ENCODE measurements around the gene SURF1.
"Not testable (repeated sequence)": the region's sequence is repeated elsewhere in the genome, so short reads cannot be mapped to it uniquely, and the experiment has no call there.

Gene SURF1

DNA sequence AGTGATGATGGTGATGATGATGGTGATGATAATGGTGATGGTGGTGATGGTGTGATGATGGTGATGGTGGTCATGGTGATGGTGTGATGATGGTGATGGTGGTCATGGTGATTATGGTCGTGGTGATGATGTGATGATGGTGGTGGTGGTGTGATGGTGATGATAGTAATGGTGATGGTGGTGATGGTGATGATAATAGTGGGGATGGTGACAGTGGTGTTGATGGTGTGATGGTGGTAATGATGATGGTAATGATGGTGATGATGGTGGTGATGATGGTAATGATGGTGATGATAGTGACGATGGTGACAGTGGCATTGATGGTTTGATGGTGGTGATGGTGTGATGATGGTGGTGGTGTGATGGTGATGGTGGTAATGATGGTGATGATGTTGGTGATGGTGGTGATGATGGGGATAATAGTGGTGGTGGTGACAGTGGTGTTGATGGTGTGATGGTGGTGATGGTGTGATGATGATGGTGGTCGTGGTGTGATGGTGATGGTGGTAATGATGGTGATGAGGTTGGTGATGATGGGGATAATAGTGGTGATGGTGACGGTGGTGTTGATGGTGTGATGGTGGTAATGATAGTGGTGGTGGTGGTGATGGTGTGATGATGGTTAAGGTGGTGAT is 26.3 kb upstream of the SURF1 start:
- DNase-seq, result no peak

DNA sequence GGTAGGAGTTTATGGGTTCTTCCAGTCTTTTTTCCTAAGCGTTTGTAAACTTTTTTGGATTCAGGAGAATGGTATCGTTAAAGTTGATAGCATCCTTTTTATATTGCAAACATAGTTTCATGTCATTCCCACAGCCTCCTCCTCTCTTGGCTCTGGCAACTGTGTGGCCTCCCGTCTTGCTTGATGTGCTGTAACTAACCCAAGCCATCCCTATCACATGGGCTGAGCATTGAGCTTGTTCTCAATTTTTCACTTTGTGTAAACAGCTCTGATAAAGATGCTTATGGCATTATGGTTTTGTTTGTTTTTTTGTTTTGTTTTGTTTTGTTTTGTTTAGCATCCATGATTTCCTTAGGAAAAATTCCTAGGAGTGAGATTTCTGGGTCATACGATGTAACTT is 24.4 kb upstream of the SURF1 start:
- DNase-seq, result no peak

DNA sequence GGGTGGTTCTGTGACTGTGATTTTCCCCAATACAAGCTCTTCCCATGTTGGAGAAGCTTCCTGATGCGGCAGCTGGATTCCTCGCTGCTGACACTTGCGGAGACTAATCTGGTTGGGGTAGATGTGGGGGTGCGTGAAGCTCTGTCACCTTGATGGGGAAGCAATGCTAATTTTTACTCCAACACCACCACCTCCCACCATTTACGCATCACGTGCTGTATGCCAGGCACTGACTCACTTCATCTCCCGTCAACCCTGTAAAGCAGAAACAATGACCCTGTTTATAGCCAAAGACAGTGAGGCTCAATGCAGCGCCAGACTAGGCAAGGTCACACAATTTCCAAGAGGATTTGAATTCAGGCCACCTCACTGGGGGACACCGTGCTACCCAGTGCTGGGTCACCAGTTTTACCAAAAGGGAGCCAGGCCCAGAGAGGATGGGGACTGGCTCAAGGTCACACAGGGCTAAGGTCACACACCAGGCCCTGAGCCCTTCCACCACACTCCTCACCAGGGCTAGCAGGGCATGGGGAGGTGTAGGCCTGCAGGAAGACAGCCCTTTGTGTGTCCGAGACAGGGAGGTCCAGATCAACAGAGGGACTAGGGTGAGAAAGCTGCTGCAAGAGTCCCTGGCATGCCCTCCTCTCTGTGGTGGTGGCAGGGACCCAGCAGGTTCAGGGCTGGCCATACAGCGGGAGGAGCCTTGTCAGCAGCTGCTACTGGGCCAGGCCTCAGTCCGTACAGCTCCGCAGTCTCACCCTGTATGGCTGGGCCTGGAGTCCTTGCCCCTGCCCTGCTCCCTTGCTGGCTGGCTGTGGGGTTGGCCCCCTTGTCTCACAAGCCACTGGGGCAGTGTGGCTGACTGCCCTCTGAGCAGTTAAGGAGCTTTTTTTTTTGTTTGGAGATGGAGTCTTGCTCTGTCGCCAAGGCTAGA is 23.1 kb upstream of the SURF1 start:
- no peak for DNase-seq

DNA sequence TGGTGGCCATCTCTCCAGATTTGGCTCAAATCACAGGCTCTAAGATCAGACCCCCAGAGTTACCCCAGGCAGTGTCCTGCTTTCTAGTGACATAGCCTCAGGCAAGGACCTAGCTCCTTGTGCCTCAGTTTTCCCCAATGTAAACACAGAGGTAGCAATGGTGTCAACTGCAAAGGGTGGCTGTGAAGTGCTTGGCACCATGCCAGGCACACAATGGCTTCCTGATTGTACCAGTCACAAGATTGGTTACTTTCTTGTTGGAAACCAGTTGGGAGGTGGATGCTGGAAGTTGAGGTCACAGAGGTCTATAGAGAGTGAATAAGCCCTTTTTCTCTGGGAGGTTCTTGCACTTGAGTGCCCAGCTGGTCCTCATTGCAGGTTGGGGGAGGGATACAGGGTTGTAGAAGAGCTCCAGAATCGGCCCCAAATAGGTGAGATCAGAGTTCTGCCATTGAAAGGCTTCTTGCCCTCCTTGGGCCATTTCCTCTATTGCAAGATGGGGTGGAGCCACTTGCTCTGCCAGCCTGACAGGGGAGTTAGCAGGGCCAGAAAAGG is 22.2 kb upstream of the SURF1 start:
- no peak for DNase-seq

DNA sequence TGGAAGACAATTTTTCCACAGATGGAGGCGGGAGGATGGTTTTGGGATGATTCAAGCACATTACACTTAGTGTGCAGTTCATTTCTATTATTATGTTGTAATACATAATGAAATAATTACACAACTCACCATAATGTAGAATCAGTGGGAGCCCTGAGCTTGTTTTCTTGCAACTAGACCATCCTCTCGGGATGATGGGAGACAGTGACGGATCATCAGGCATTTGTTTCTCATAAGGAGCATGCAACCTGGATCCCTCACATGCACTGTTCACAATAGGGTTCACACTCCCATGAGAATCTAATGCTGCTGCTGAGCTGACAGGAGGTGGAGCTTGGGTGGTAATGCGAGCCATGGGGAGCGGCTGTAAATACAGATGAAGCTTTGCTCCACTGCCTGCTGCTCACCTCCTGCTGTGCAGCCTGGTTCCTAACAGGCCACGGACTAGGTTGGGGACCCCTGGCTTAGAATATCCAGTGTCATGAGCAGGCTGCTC is 21.5 kb upstream of the SURF1 start:
- no peak for DNase-seq

DNA sequence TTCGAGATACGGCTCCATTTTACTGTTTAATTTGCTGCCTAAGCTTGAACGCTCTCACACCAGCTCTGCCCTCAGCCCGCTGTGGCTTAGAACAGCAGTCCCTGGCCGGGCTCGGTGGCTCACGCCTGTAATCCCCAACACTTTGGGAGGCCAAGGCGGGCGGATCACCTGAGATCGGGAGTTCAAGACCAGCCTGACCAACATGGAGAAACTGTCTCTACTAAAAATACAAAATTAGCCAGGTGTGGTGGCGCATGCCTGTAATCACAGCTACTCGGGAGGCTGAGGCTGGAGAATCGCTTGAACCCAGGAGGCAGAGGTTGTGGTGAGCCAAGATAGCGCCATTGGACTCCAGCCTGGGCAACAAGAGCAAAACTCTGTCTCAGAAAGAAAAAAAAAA is 21.0 kb upstream of the SURF1 start:
- not testable (repeated sequence) for DNase-seq

DNA sequence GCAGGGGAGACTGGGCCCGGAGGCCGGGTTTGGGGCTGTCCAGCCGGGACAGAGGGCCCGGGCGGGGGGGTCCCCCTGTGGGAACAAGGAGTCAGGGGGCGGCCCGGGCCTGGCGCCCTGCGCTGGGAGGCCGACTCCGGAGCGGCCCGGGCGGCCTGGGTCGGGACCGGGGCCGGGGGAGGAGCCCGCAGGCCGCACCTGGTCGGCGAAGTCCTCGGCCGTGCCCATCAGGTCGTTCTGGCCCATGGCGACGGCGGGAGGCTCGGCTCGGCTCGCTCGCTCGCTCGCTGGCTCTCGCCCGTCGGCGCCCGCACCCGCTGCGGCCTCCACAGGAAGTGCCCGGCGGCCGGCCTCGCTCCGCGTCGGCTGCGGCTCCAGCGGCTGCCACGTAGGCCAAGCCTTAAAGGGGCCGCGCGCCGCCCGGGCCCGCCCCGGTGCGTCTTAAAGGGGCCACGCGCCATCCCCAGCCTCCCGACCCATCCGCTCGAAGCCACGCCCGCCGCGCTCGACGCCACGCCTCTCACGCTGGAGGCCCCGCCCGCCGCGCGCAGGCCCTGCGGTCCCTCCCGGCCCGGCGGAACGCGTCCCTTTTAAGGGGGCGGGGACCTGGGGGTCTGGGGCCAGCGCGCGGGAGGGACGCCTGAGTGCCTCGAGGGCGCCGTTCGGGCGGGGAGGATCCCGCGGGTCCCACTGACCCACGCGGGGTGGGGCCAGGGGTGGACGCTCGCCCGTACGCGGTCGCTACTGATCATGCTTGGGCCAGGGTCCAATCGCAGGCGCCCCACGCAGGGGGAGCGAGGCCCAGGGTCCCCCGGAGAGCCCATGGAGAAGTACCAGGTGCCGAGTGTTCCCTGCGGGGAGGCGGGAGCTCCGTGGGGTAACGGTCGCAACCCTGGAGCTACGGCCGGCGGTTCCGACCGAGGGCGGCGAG is 19.7 kb upstream of the SURF1 start, which contains the start of the genes STKLD1 and SURF4:
TSS of gene STKLD1 (plus strand) at position 643 of the 931 bp plus-strand sequence. CDS start at position 751, 108 bp downstream.
TSS of gene SURF4 (minus strand) at position 337 of the 931 bp plus-strand sequence. CDS start at position 246, 91 bp downstream.
- peak; percentile 80 for DNase-seq

DNA sequence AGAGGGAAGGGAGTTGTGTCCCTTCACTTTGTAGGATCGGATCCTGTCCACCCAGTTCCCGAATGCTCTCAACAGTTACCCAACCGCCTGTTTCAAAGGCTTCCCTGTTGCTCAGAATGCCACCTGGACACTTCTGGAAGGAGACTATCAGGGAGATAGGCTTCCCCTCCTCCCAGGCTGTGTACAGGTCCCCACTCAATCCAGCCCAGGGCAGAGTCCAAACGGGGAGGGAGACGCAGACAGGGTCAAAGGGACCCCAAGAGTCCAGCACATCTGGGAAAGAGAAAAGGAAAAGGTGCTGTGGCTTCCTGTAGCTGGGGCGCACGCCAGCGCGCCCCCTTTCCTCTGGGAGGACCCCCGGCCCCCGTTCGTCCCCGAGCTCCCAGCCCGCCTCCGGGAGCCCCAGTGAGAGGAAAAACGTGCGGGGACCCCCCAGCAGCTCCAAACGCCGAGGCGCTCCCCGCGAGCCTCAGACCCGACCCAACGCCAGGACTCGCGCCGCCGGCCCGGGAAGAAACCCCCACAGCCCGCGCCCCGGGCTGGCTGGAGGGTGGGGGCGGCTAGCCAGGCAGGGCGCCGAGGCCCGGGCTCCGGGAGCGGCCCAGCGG is 18.9 kb upstream of the SURF1 start:
- no peak for DNase-seq

DNA sequence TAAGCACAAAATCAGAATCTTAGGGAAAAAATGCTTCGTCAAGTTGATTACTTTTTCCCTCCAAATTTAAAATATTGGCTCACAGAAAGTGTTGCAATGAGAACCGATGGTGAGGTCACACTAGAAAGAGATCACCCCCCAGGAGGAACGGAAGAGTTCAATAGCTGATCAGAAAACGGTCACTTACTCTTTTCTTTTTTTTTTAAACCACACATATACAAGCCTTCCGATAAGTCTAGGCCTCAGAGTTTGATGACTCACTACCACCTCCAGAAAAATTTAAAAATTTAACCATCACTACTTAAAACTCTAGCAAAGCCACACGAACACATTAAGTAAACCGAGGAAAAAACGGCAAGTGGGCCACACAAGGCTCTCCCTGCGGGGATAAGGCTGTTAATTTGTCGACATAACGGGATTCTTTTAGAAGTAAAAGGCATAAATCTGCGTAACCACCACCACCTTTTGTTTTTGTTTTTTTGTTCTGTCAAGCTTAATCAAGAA is 18.4 kb upstream of the SURF1 start:
- no peak for DNase-seq

DNA sequence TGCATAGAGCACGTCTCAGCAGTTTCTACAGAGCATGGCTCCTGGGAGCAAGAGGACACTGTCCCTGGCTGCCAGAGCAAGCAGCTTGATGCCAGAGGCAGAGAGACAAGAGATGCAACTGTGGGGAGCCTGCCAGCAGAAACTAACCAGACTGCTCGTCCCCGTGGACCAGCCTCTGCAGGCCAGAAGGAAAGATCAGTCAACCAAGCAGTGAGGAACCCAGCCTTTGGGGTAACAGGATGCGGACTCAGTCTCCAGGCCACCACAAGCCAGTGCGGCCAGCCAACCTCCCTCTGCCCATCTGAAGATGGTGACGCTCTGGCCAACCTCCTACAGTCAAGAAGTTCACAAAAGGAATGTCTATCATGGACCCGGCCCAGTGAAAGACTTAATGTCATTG is 15.9 kb upstream of the SURF1 start:
- no peak for DNase-seq

DNA sequence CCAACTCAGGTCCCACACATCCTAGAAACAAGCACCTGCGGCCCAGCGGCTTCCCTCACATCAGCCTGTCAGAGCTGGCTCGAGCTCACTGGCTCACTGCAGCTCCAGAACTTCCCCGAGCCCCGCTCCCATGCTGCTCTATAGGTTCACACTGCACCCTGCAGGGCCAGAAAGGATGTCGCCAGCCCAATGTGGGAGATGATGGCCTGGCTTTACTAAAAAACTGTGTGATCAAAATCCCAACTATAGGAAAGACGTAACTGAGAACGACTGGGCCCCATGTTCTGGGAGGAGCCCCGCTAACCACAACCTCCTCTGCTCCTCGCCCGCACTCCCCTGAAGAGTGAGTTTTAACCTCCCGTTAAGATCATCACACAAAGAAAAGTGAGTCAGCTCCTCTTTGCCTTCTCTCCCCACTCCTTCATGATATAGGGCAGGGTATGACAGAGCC is 15.0 kb upstream of the SURF1 start:
- DNase-seq, result no peak

DNA sequence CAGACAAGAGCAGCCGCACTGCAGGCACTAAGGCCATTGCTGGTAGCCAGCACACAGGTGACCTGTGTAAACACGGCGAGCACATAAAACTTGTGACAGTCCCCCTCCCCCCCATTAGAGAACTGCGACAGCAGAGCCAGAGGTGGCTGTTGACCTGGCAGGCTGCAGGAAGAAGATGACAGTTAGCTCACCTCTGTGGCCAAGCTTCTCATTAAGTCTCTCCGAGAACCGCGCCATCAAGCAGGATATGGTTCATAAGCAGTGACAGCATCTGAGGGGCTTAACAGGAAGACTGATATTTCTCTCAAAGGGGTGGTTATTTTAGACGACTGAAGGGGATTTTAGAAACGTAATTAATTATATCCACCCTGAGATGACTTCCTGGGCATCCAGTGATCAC is 14.4 kb upstream of the SURF1 start:
- no peak for DNase-seq

DNA sequence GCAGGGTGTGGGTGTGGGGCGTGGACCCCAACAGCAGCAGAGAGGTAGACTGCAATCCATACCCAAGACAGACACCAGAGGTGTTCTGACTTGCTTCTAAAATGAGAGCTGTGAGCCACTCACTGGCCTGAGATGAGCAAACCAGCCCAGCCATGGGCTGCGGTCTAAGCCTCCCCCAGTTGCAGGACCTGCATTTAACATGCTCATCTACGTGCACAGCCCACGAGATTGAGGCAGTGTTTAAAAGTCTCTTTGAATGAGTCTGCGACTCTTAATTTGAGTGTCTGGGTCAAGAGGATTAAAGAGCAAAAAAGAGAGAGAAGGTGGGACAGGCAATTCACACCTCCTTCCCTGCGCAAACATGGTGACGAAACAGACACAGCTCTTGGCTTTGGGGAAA is 13.6 kb upstream of the SURF1 start:
- DNase-seq, result no peak

DNA sequence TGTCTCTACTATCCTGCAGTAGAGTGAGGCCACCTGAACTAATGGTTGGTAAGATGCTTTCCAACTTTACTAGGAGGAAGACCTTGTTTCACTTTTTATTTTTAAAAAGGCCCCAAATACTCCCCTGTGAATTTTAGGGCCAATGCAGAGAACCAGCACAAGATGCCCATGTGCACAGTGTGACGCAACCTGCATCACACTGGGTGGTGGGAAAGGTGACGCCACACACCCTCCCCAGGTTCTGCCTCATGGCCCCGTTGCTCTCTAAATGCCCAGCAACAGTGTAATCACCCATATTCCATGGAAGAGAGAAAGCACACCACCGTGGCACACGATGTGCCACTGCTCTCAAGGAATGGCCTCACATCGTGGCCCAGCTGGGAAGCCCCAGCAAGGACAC is 13.1 kb upstream of the SURF1 start:
- no peak for DNase-seq

DNA sequence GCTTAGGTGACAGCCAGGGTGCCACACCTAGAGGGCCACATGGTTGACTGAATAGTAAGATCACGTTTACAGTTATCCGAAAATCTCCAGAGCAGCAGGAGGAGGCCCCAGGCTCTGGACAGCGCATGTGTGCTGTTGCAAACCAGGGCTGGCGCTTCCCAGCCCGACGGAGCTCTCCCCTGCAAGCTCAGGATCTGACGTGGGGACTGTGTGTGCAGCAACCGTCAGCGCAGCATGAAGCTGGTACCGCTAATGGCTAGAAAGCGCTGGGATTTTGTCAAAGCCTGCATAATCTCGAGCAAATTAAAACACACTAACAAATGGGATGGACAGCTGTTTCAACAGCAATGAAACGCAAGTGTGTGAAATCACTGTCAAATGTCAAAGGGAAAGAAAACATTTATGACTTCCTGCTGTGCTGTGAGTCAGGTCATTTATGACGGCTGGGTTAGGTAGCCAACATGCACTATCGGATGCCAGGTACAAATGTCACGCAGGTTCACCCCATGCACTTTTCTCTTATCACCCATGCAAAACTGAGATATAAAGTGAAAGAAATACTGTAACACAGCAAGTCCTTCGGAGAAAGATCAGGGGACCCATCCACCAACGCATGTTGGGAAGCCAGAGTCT is 12.1 kb upstream of the SURF1 start:
- DNase-seq, result no peak

DNA sequence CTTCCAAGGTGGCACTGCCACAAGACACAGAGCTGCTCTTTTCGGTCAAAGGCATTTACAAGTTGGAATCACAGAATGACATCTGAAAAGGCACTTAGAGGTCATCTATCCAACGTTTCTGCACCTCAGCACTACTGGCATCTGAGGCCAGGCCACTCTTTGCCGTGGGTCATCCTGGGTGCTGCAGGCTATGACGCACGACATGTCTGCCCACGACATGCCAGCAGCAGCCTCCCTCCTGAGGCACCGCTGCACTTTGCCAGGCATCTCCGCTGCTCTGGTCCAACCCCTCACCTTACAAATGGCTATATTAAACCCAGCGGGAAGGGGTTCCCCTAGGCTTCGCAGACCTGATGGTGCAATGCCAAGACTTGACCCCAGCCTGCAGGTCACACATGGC is 11.5 kb upstream of the SURF1 start:
- DNase-seq, result no peak

DNA sequence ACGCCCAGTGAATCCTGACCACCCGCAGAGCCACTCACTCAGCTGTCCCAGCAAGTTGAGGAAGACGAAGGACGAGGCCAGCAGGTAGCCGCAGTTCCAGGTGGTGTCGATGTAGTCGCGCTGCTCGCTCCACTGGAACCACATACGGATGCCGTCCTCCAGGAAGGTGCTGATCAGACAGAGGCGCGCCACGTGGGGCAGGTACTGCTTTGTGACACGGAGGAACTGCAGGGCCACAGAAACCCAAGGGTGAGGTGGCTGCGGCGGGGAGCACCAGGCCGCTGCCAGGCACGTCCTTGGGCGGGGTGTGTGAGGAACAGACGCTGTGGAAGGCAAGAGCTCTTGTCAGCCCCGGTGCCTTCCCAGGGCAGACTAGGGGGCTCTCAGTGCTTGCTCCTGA is 10.9 kb upstream of the SURF1 start:
- DNase-seq, result no peak

DNA sequence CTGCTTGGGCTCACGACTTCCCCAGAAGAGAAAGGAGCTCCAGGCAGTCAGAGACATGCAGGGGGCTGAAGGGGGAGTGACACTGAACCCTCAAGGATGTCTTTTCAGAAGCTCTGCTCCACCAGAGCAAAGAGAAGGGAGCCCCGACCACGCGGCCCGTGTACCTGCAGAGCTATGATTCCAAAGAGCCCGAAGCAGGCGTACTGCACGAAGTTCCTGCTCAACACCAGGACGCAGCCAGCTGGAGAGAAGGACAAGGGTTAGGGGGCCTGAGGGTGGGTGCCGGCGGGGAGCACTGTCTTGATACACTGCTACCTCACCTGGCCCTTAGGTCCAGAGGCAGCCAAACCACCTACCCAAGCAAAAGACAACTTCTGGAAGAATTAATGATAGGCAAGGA is 10.1 kb upstream of the SURF1 start:
- no peak for DNase-seq

DNA sequence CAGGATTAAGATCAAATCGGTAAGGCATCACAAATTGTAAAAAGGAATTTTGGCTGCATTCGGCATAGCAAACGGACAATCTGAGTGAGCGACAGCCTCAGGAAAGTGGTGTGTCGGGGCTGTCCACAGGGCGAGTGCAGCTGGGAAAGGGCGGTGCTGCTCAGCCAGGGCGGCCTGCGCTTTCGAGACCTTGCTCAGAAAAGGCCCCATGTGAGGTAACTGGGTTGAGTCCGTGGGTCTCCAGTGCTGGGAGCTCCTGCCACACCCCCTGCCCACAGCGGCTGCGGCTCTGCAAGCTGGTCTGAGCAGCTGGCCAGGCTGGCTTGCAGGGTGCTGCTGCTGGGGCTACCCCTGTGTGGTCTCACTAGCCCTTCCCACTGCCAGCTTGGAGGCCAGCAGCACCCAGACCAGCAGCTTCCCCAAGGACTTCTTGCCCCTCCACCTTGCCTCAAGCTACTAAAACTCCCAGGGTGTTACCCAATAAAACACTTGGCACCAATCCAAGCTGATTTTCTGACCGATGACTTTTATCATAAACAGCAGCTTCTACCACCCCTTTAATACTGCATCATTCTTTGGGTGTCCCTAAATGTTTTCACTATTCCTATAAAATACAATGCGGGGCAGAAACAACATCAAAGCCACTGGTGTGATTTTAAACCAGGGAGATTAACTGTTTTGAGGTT is 6.2 kb upstream of the SURF1 start:
- no peak for DNase-seq

DNA sequence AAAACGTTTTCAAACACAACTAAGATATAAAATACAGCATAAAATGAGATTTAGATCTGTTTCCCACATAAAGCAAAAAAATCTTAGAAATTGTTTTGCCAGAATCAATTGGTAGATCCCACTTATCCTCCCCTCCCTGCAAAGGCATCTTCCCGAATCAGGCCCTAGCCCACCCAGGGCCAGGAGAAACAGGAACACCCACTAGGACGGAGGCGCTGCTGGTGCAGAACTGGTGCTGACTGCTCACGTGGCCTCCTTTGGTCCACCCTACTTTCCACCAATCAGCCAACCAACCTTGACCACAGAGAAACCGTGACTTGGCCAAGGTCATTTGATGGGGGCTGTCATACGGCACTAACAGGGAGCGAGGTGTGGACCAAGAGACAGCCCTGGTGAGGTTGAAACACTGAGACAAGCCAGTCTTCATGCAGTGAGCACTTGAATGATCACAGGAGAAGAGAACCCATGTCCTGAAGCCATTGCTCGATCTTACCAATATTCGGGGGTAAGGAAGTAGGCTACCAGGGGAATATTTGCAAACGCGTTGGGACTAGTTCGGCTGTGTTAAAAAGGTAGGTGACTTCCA is 5.3 kb upstream of the SURF1 start:
- DNase-seq, result no peak
